Measurements from ENCODE around the gene NT5C1A. TPM values are rescaled to one million over a fixed set of nuclear protein-coding genes. Genes with fewer than 3 reads are reported as not detected.

NT5C1A gene
- total and polyA plus RNA-seq, 2 experiments from 2014 or later = 1.0 to 5.1 TPM

DNA sequence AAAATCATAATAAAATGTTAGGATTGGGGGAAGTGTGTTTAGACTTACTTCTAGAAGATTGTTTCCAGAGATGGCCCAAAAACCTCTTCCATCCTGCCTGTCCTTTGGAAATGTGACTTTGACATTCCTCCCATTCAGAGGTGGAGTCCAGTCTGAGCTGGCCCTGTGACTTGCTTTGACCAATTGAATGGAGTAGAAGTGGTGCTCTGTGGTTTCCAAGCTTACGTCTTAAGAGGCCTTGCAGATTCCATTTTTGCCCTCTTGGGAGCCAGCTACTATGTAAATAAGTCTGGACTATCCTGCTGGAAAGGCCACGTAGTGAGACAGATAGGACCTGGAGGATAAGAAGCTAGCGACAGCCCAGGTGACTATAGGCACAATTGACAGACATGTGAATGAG lies 1.3 kb upstream of the NT5C1A start:
- Histone ChIP-seq H3K27ac (no peak overlapping the region), H2AFZ (no peak overlapping the region), H3K9me2 (replicated peaks; ENCODE audit: insufficient read depth) (no peaks in the 10 kb centered on the region), H3K4me2 (no peak overlapping the region), H3K9me3 (ENCODE audit: low read depth) (no peaks in the 10 kb centered on the region), H3K4me3 (no peak overlapping the region), H3K4me1 (ENCODE audit: insufficient read depth) (peaks cover 6% of the 10 kb centered on the region), H3K36me3 (replicated peaks; ENCODE audit: insufficient read depth, low read depth) (no peaks in the 10 kb centered on the region), H4K20me1 (ENCODE audit: insufficient read depth, poor library complexity, severe bottlenecking) (no peaks in the 10 kb centered on the region), H3K27me3 (peaks cover 60% of the 10 kb centered on the region), H3K79me2 (no peaks in the 10 kb centered on the region)
- TF ChIP-seq EZH2phosphoT487 (IDR thresholded peaks at IDR 0.05; ENCODE audit: low read depth, severe bottlenecking, unreplicated experiment) (no peak), EZH2 (IDR thresholded peaks at IDR 0.05; ENCODE audit: borderline replicate concordance) (no peak)
- WGBS (ENCODE audit: low lambda C conversion rate, missing lambda C conversion rate) = 68% methylated on average over 3 of the region's 3 CpGs
- DNase-seq (ENCODE audit: low spot score) = no peak

DNA sequence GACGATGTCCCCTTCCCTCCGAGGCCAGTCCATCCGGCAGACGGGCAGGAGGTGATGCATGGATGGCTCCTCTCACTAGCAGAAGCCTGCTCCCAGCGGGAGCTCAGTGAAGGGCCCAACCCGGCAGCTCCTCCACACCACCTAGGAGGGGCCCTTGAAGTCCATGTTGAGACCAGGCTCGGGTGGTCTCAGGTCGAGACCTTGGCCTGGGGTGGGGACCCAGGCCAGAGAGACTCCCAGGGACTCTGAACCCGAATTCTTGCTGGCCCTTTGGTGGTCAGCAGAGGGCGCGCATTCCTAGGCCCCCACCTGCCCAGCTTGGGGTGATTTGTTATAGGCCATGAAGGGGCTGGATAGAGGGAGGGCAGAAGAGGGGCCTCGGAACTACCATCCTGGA lies 642 bp upstream of the NT5C1A start:
- Histone ChIP-seq H3K27ac (no peak overlapping the region), H3K36me3 (replicated peaks; ENCODE audit: insufficient read depth, low read depth) (no peaks in the 10 kb centered on the region), H3K27me3 (peaks cover 66% of the 10 kb centered on the region), H3K9me2 (replicated peaks; ENCODE audit: insufficient read depth) (no peaks in the 10 kb centered on the region), H3K4me2 (peak overlapping the region; percentile 99), H3K4me3 (no peak overlapping the region), H2AFZ (no peak overlapping the region), H3K4me1 (ENCODE audit: insufficient read depth) (peaks cover 6% of the 10 kb centered on the region), H4K20me1 (ENCODE audit: insufficient read depth, poor library complexity, severe bottlenecking) (no peaks in the 10 kb centered on the region), H3K9me3 (ENCODE audit: low read depth) (no peaks in the 10 kb centered on the region), H3K79me2 (no peaks in the 10 kb centered on the region)
- DNase-seq (ENCODE audit: low spot score) = no peak
- WGBS (ENCODE audit: low lambda C conversion rate, missing lambda C conversion rate) = 14% methylated on average over 12 of the region's 12 CpGs
- TF ChIP-seq, protein P1, sequence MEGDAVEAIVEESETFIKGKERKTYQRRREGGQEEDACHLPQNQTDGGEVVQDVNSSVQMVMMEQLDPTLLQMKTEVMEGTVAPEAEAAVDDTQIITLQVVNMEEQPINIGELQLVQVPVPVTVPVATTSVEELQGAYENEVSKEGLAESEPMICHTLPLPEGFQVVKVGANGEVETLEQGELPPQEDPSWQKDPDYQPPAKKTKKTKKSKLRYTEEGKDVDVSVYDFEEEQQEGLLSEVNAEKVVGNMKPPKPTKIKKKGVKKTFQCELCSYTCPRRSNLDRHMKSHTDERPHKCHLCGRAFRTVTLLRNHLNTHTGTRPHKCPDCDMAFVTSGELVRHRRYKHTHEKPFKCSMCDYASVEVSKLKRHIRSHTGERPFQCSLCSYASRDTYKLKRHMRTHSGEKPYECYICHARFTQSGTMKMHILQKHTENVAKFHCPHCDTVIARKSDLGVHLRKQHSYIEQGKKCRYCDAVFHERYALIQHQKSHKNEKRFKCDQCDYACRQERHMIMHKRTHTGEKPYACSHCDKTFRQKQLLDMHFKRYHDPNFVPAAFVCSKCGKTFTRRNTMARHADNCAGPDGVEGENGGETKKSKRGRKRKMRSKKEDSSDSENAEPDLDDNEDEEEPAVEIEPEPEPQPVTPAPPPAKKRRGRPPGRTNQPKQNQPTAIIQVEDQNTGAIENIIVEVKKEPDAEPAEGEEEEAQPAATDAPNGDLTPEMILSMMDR (IDR thresholded peaks at IDR 0.05; ENCODE audit: poor library complexity) = peak; percentile 48
- TF ChIP-seq EZH2 (IDR thresholded peaks at IDR 0.05; ENCODE audit: borderline replicate concordance) (no peak), EZH2phosphoT487 (IDR thresholded peaks at IDR 0.05; ENCODE audit: low read depth, severe bottlenecking, unreplicated experiment) (no peak)

DNA sequence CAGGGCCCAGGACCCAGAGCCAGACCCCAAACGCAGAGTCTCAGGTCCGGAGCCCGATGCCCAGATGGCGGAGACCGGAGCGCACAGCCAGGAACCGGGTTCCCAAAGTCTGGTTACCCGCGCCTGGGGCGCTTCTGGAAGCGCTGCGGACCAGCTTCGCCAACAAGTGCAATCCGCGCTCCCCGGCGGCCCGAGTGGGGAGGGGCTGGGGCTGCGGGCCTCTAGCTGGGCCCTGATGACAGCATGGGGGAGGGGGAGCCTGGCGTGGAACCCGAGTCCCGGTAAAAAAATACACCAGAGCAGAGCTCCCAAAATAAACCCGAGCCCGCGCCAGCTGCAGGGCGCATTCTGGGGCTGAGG lies 494 bp downstream of the NT5C1A start:
- Histone ChIP-seq H3K4me3 (peak overlapping the region; percentile 75), H4K20me1 (ENCODE audit: insufficient read depth, poor library complexity, severe bottlenecking) (no peaks in the 10 kb centered on the region), H3K36me3 (replicated peaks; ENCODE audit: insufficient read depth, low read depth) (no peaks in the 10 kb centered on the region), H3K9me2 (replicated peaks; ENCODE audit: insufficient read depth) (no peaks in the 10 kb centered on the region), H2AFZ (peak overlapping the region; percentile 68), H3K27me3 (peaks cover 74% of the 10 kb centered on the region), H3K79me2 (no peaks in the 10 kb centered on the region), H3K4me1 (ENCODE audit: insufficient read depth) (peaks cover 6% of the 10 kb centered on the region), H3K27ac (no peak overlapping the region), H3K4me2 (peak overlapping the region; percentile 99), H3K9me3 (ENCODE audit: low read depth) (no peaks in the 10 kb centered on the region)
- 8% methylated on average over 17 of the region's 26 CpGs for WGBS (ENCODE audit: low lambda C conversion rate, missing lambda C conversion rate)
- DNase-seq (ENCODE audit: low spot score) = peak; percentile 25
- TF ChIP-seq EZH2phosphoT487 (IDR thresholded peaks at IDR 0.05; ENCODE audit: low read depth, severe bottlenecking, unreplicated experiment) (no peak), EZH2 (IDR thresholded peaks at IDR 0.05; ENCODE audit: borderline replicate concordance) (no peak)
- TF ChIP-seq, protein P1 (IDR thresholded peaks at IDR 0.05; ENCODE audit: poor library complexity) = no peak

DNA sequence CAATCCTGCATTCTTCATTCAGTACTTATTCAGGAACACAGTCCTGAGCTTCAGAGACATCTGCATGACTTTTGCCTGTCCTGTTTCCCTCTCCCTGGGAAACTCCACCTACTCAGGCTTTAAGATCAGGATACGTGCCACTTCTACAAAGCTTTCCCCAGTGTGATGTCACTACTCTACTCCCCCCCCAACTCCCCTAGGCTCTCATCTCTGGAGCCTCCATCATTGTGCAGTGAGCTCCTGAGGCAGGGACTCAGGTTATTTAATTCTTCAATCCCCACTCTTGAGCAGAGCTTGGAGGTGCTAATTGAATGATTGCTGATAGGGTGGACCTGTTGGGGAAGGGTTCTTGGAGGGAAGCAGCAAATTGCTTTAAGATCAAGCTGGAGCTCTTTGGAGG lies 1.2 kb downstream of the NT5C1A start:
- H3K4me1 ChIP-seq (ENCODE audit: insufficient read depth) = peaks cover 6% of the 10 kb centered on the region
- H3K4me2 ChIP-seq = peak overlapping the region; percentile 99

More for the DNA sequence above, 1.2 kb downstream of the NT5C1A start:
- H3K79me2 ChIP-seq = no peaks in the 10 kb centered on the region
- H4K20me1 ChIP-seq (ENCODE audit: insufficient read depth, poor library complexity, severe bottlenecking) = no peaks in the 10 kb centered on the region
- no peak for TF ChIP-seq EZH2phosphoT487 (IDR thresholded peaks at IDR 0.05; ENCODE audit: low read depth, severe bottlenecking, unreplicated experiment)
- TF ChIP-seq EZH2 (IDR thresholded peaks at IDR 0.05; ENCODE audit: borderline replicate concordance) = no peak
- TF ChIP-seq, protein P1 (IDR thresholded peaks at IDR 0.05; ENCODE audit: poor library complexity) = no peak
- H3K4me3 ChIP-seq = no peak overlapping the region
- peaks cover 77% of the 10 kb centered on the region for H3K27me3 ChIP-seq
- H2AFZ ChIP-seq = no peak overlapping the region
- 32% methylated on average over 1 of the region's 1 CpG for WGBS (ENCODE audit: low lambda C conversion rate, missing lambda C conversion rate)
- no peak for DNase-seq (ENCODE audit: low spot score)
- no peaks in the 10 kb centered on the region for H3K9me2 ChIP-seq (replicated peaks; ENCODE audit: insufficient read depth)
- H3K36me3 ChIP-seq (replicated peaks; ENCODE audit: insufficient read depth, low read depth) = no peaks in the 10 kb centered on the region
- no peaks in the 10 kb centered on the region for H3K9me3 ChIP-seq (ENCODE audit: low read depth)
- no peak overlapping the region for H3K27ac ChIP-seq

Measured in hepatocyte (in vitro differentiated cells).